HepG2 (cell line): ENCODE results near the gene PHF21B. TPM values are rescaled to one million over a fixed set of nuclear protein-coding genes. Genes with fewer than 3 reads are reported as not detected.

ENCODE experiments used
- ATAC-seq: fragments of 200-7000 bp; cut with Tn5 transposase; 3 replicates; pipeline ENCODE4 v1.9.1; 2020; ENCODE audit warnings: mild to moderate bottlenecking, moderate library complexity
- BruUV-seq: library from RNA; stranded (reverse); fragments of 400-500 nt; replicated peaks from 2 replicates; lab custom pipeline; 2021; lab: Mats Ljungman, UMichigan
- CTCF ChIA-PET: fragments of 300-600 bp; formaldehyde crosslinking; extraction: SDS; loops from one replicate; lab custom pipeline; 2021; ENCODE audit warnings: low total read pairs, inconsistent platforms, low intra/inter-chr PET ratio; lab: Yijun Ruan, JAX
- POLR2A ChIA-PET: fragments of 350-600 bp; sonication (Branson Sonifier 250); formaldehyde crosslinking; loops from one replicate; lab custom pipeline; 2020; ENCODE audit warnings: antibody characterized with exemption, inconsistent platforms; lab: Yijun Ruan, JAX
- DNase-seq: peaks from one replicate; pipeline ENCODE4 v3.0.0-alpha.2; 2015; ENCODE audit warnings: low spot score
- FAIRE-seq: peaks from 3 replicates; lab custom pipeline; 2011; peaks lifted over from hg19 to GRCh38; lab: Jason Lieb, UNC
- H2AFZ ChIP-seq: one replicate; pipeline ENCODE4 v1.6.1; 2011; ENCODE audit warnings: low read length, inconsistent platforms
- H3K27ac ChIP-seq: fragments of 300-600 bp; 3 replicates; pipeline ENCODE4 v1.8.0; 2011; ENCODE audit warnings: mixed run types, mild to moderate bottlenecking, mixed read lengths, low read length, inconsistent platforms; ENCODE audit not compliant: insufficient read depth; ENCODE audit errors: extremely low read length
- H3K27me3 ChIP-seq, 2 experiments: fragments of 200-600 bp in 1 of 2; 2 replicates in 1 of 2; 3 replicates in 1 of 2; pipeline versions ENCODE4 v1.6.0 to v1.8.0; 2011; ENCODE audit warnings: low read length in 2 of 2, mild to moderate bottlenecking in 2 of 2, moderate library complexity in 2 of 2, inconsistent platforms in 1 of 2; ENCODE audit not compliant: insufficient read depth in 2 of 2, control insufficient read depth in 1 of 2
- H3K36me3 ChIP-seq, 2 experiments: fragments of 200-600 bp in 1 of 2; replicated peaks in 1 of 2; 2 replicates in 1 of 2; 3 replicates in 1 of 2; pipeline versions ENCODE4 v1.5.1 to v1.8.0; 2011; ENCODE audit warnings: low read length in 2 of 2, inconsistent platforms in 1 of 2; ENCODE audit not compliant: insufficient read depth in 2 of 2, control insufficient read depth in 1 of 2
- H3K4me1 ChIP-seq: 2 replicates; pipeline ENCODE4 v1.5.1; 2012; ENCODE audit warnings: low read length, inconsistent platforms; ENCODE audit not compliant: insufficient read depth
- H3K4me2 ChIP-seq: 2 replicates; pipeline ENCODE4 v1.6.0; 2011; ENCODE audit warnings: low read depth, low read length, inconsistent platforms
- H3K4me3 ChIP-seq, 3 experiments: fragments of 200-600 bp in 1 of 3; sonication (generic), shearing (Covaris generic) in 1 of 3; replicated peaks in 1 of 3; 2 replicates each; pipeline ENCODE4 v1.5.1; 2011 to 2016; ENCODE audit warnings: low read length in 3 of 3, inconsistent platforms in 2 of 3, low read depth in 2 of 3, mild to moderate bottlenecking in 2 of 3, control low read depth in 1 of 3, mixed read lengths in 1 of 3; ENCODE audit not compliant: insufficient read depth in 1 of 3
- H3K79me2 ChIP-seq: one replicate; pipeline ENCODE4 v1.6.1; 2011; ENCODE audit warnings: low read length, inconsistent platforms; ENCODE audit not compliant: insufficient read depth
- H3K9ac ChIP-seq: 2 replicates; pipeline ENCODE4 v1.6.0; 2011; ENCODE audit warnings: mild to moderate bottlenecking, low read depth, low read length, inconsistent platforms; ENCODE audit not compliant: insufficient read depth
- H3K9me3 ChIP-seq: 2 replicates; pipeline ENCODE4 v1.5.1; 2012; ENCODE audit warnings: mild to moderate bottlenecking, low read length
- H4K20me1 ChIP-seq: 2 replicates; pipeline ENCODE4 v1.6.0; 2011; ENCODE audit warnings: inconsistent platforms, mild to moderate bottlenecking, low read length, moderate library complexity; ENCODE audit not compliant: insufficient read depth
- ATF1 ChIP-seq: IDR thresholded peaks from 2 replicates; pipeline ENCODE4 v1.6.1; 2016; ENCODE audit warnings: mild to moderate bottlenecking, control low read depth
- GTF3A ChIP-seq: sonication (generic); formaldehyde crosslinking; conservative IDR thresholded peaks from 2 replicates; pipeline ENCODE4 v1.4.0; 2020; ENCODE audit warnings: mild to moderate bottlenecking, missing genetic modification reagents
- LRRFIP1 ChIP-seq: sonication (generic); formaldehyde crosslinking; conservative IDR thresholded peaks from 2 replicates; pipeline ENCODE4 v1.4.0; 2020; ENCODE audit warnings: missing genetic modification reagents
- MAX ChIP-seq: IDR thresholded peaks from 2 replicates; pipeline ENCODE4 v1.6.1; 2012; ENCODE audit warnings: inconsistent platforms
- PCBP2 ChIP-seq: fragments of 200-400 bp; formaldehyde crosslinking; optimal IDR thresholded peaks from 2 replicates; pipeline ENCODE3; 2018; ENCODE audit warnings: low read length, low read depth; ENCODE audit not compliant: poor library complexity, severe bottlenecking
- SAP130 ChIP-seq: IDR thresholded peaks from 2 replicates; pipeline ENCODE4 v1.6.1; 2016; ENCODE audit warnings: low read depth
- SATB2 ChIP-seq: sonication (generic); formaldehyde crosslinking; IDR thresholded peaks from 2 replicates; pipeline ENCODE4 v1.5.0; 2020; ENCODE audit warnings: missing genetic modification reagents
- SMAD9 ChIP-seq: sonication (generic); formaldehyde crosslinking; IDR thresholded peaks from 2 replicates; pipeline ENCODE4 v1.5.1; 2020; ENCODE audit warnings: mild to moderate bottlenecking, missing genetic modification reagents
- SUZ12 ChIP-seq: fragments of 150-350 bp; IDR thresholded peaks from 2 replicates; pipeline ENCODE4 v1.6.1; 2014; ENCODE audit warnings: low read depth, low read length
- TFAP4 ChIP-seq: sonication (generic); IDR thresholded peaks from 2 replicates; pipeline ENCODE4 v1.6.1; 2016; ENCODE audit warnings: low read depth, borderline replicate concordance
- TRIM22 ChIP-seq: fragments of 450-650 bp; IDR thresholded peaks from 2 replicates; pipeline ENCODE4 v1.6.1; 2017
- ZC3H13 ChIP-seq: sonication (generic); formaldehyde crosslinking; IDR thresholded peaks from 2 replicates; pipeline ENCODE4 v1.8.1; 2023; ENCODE audit warnings: mild to moderate bottlenecking, missing genetic modification reagents, moderate library complexity
- ZMAT5 ChIP-seq: sonication (generic); formaldehyde crosslinking; IDR thresholded peaks from 2 replicates; pipeline ENCODE4 v1.5.0; 2020; ENCODE audit warnings: mild to moderate bottlenecking, low read depth, missing genetic modification reagents, borderline replicate concordance
- ZNF160 ChIP-seq: sonication (generic); formaldehyde crosslinking; IDR thresholded peaks from 2 replicates; pipeline ENCODE4 v1.8.0; 2022; ENCODE audit warnings: mild to moderate bottlenecking, inconsistent platforms, missing genetic modification reagents
- ZNF337 ChIP-seq: sonication (generic); formaldehyde crosslinking; IDR thresholded peaks from 2 replicates; pipeline ENCODE4 v1.5.1; 2020; ENCODE audit warnings: missing genetic modification reagents, low read depth, mild to moderate bottlenecking, borderline replicate concordance
- ZNF710 ChIP-seq: sonication (generic); formaldehyde crosslinking; IDR thresholded peaks from 2 replicates; pipeline ENCODE4 v1.5.0; 2020; ENCODE audit warnings: mild to moderate bottlenecking, missing genetic modification reagents, borderline replicate concordance
- ZNF773 ChIP-seq: sonication (generic); formaldehyde crosslinking; IDR thresholded peaks from 2 replicates; pipeline ENCODE4 v1.4.0; 2020; ENCODE audit warnings: missing genetic modification reagents, borderline replicate concordance
- WGBS: methylation state at CpG from one replicate; pipeline ENCODE4 v1.1.6; 2017; ENCODE audit warnings: low lambda C conversion rate; 5-methylcytosine and 5-hydroxymethylcytosine counted together
- in situ Hi-C: cut with HindIII; loops from 2 replicates; pipeline ENCODE4 v1.10.0; 2017; ENCODE audit warnings: low pct_unique_long_range_greater_than_20kb; ENCODE audit not compliant: extremely low pct_ligation_motif_present
- intact Hi-C: fragments of 100-400 bp; cut with micrococcal nuclease; formaldehyde crosslinking; loops from one replicate; pipeline ENCODE4 v1.10.0; 2022; ENCODE audit not compliant: unreplicated experiment
- polyA plus RNA-seq, 8 experiments: library from polyadenylated mRNA; depleted of rRNA in 3 of 8; stranded (reverse) in 7 of 8; unstranded in 1 of 8; fragments of >200 nt; fragmentation: Illumina TruSeq in 4 of 8; extraction: Trizol in 4 of 8; gene quantifications; 2 replicates each; pipeline versions ENCODE4 v1.2.1 to v1.2.3, GENCODE V29; 2011 to 2016; ENCODE audit warnings: low read depth in 4 of 8, missing spikeins in 1 of 8, mixed read lengths in 1 of 8; ENCODE audit not compliant: insufficient read depth in 1 of 8
- total RNA-seq, 5 experiments: library from RNA; depleted of rRNA; stranded (reverse); fragments of >200 nt; fragmentation: Illumina TruSeq; extraction: Trizol; gene quantifications; 2 replicates each; pipeline ENCODE4 v1.2.3, GENCODE V29; 2016; ENCODE audit warnings: low read depth in 1 of 5

Gene PHF21B
- total and polyA plus RNA-seq, 2 of the 13 experiments (the other 11 are each of a cell fraction or from before 2014, with no cell fraction given) = not detected

GRCh38 chr22:44861245-44861644 lies 148.6 kb downstream of the PHF21B start (continued):
- TF ChIP-seq ZNF337 (CRISPR knock-in tag) = no peak

GRCh38 chr22:44860311-44860710 lies 149.5 kb downstream of the PHF21B start:
- Histone ChIP-seq H3K4me2 (no peak overlapping the region), H3K27ac (no peak overlapping the region), H4K20me1 (no peaks in the 10 kb centered on the region), H2AFZ (no peak overlapping the region), H3K4me1 (no peaks in the 10 kb centered on the region), H3K9me3 (no peaks in the 10 kb centered on the region), H3K79me2 (no peaks in the 10 kb centered on the region), H3K36me3 (no peaks in the 10 kb centered on the region), H3K4me3 (no peak overlapping the region), H3K9ac (no peak overlapping the region), H3K27me3 (peaks cover 0 to 18% of the 10 kb centered on the region in 2 experiments; a peak in 2 of 5 replicates)
- no peak for FAIRE-seq
- 43% methylated on average over 6 of the region's 6 CpGs for WGBS
- no TSS peak for BruUV-seq
- no peak for DNase-seq
- intact Hi-C loops = no loop called here
- TF ChIP-seq ZNF773 (CRISPR knock-in tag) (no peak), MAX (no peak), ATF1 (no peak), SMAD9 (CRISPR knock-in tag) (no peak), TFAP4 (no peak), TRIM22 (no peak), ZC3H13 (CRISPR knock-in tag) (no peak), ZNF160 (CRISPR knock-in tag) (no peak), LRRFIP1 (CRISPR knock-in tag) (no peak), ZMAT5 (CRISPR knock-in tag) (no peak), ZNF710 (CRISPR knock-in tag) (no peak), GTF3A (CRISPR knock-in tag) (no peak), SATB2 (CRISPR knock-in tag) (no peak), PCBP2 (no peak), SAP130 (CRISPR knock-in tag) (no peak), SUZ12 (no peak)
- ChIA-PET CTCF (no interaction called here), POLR2A (no interaction called here)
- in situ Hi-C loops = no loop called here
- no peak for ATAC-seq
